HT1080 (cell line): ENCODE data around the gene MAPK12. TPM values are rescaled to one million over a fixed set of nuclear protein-coding genes. Genes with fewer than 3 reads are reported as not detected.

Experiments
- DNase-seq: peaks from one replicate; pipeline ENCODE4 v3.0.0-alpha.2; 2015; ENCODE audit warnings: low read depth
- total RNA-seq: library from RNA; depleted of rRNA; stranded (reverse); fragments of >200 nt; shearing (Covaris generic); gene quantifications from 2 replicates; pipeline ENCODE4 v1.2.3, GENCODE V29; 2014

MAPK12 gene
- total RNA-seq, 1 experiment from 2014 or later: 50.6 TPM

- DNase-seq: no peak
Observed at GRCh38 chr22:50236731-50237409, 24.6 kb downstream of the MAPK12 start.

GRCh38 chr22:50233223-50233622 lies 28.3 kb downstream of the MAPK12 start:
- DNase-seq: no peak

- DNase-seq: no peak
Observed at GRCh38 chr22:50232481-50233151, 28.9 kb downstream of the MAPK12 start.

GRCh38 chr22:50229370-50229769 lies 32.1 kb downstream of the MAPK12 start:
- DNase-seq: no peak

- no peak for DNase-seq
Observed at GRCh38 chr22:50228366-50228765, 33.1 kb downstream of the MAPK12 start.

GRCh38 chr22:50227579-50228215 lies 33.8 kb downstream of the MAPK12 start:
- DNase-seq: no peak

- DNase-seq: no peak
Observed at GRCh38 chr22:50226875-50227165, 34.7 kb downstream of the MAPK12 start.

- DNase-seq: no peak
Observed at GRCh38 chr22:50226063-50226874, 35.2 kb downstream of the MAPK12 start.

GRCh38 chr22:50225200-50225969 lies 36.1 kb downstream of the MAPK12 start:
- DNase-seq: no peak

- no peak for DNase-seq
Observed at GRCh38 chr22:50224071-50224470, 37.4 kb downstream of the MAPK12 start.

- DNase-seq: no peak
Observed at GRCh38 chr22:50222508-50222907, 39.0 kb downstream of the MAPK12 start.

- DNase-seq: no peak
Observed at GRCh38 chr22:50221410-50222300, 39.8 kb downstream of the MAPK12 start.

GRCh38 chr22:50220603-50221409 lies 40.7 kb downstream of the MAPK12 start:
- DNase-seq: no peak

- no peak for DNase-seq
Observed at GRCh38 chr22:50219800-50220602, 41.5 kb downstream of the MAPK12 start.

- peak; percentile 43 for DNase-seq
Observed at GRCh38 chr22:50218996-50219727, 42.3 kb downstream of the MAPK12 start.

GRCh38 chr22:50218153-50218995 lies 43.1 kb downstream of the MAPK12 start:
- no peak for DNase-seq
